Thoracic aorta (tissue), 2 donors: ENCODE measurements around the gene MCF2L2. TPM values are rescaled to one million over a fixed set of nuclear protein-coding genes. Genes with fewer than 3 reads are reported as not detected.

ENCODE experiments used
- ATAC-seq: fragments of 150-250 bp; one replicate; pipeline ENCODE4 v1.8.0; 2017; ENCODE audit warnings: low read depth; ENCODE audit not compliant: insufficient number of reproducible peaks, low FRiP score
- DNase-seq: peaks from one replicate; pipeline ENCODE4 v3.0.0-alpha.2; 2020; ENCODE audit warnings: low spot score
- H3K27ac ChIP-seq, 2 donors: fragments of 200-600 bp; sonication (generic); 1 replicate in 1 of 2; 2 replicates in 1 of 2; pipeline ENCODE4 v1.5.1; 2016; ENCODE audit warnings: mild to moderate bottlenecking in 2 of 2, moderate library complexity in 2 of 2
- H3K27me3 ChIP-seq: fragments of 200-600 bp; sonication (generic); replicated peaks from 2 replicates; pipeline ENCODE4 v1.6.0; 2016; ENCODE audit warnings: mild to moderate bottlenecking; ENCODE audit not compliant: insufficient read depth
- H3K36me3 ChIP-seq: fragments of 200-600 bp; sonication (generic); one replicate; pipeline ENCODE4 v1.5.1; 2016
- H3K4me1 ChIP-seq, 2 donors: fragments of 200-600 bp; sonication (generic); 1 replicate in 1 of 2; 2 replicates in 1 of 2; pipeline versions ENCODE4 v1.5.1 to v1.6.0; 2016; ENCODE audit warnings: low read depth in 2 of 2, mild to moderate bottlenecking in 1 of 2; ENCODE audit not compliant: control insufficient read depth in 1 of 2
- H3K4me3 ChIP-seq: fragments of 200-600 bp; sonication (generic); 2 replicates; pipeline ENCODE4 v1.5.1; 2016; ENCODE audit warnings: mild to moderate bottlenecking
- H3K9me3 ChIP-seq: fragments of 200-600 bp; sonication (generic); 2 replicates; pipeline ENCODE4 v1.5.1; 2016
- CTCF ChIP-seq: fragments of 200-600 bp; sonication (generic); IDR thresholded peaks from one replicate; pipeline ENCODE4 v1.5.1; 2019; ENCODE audit warnings: antibody characterized with exemption
- total RNA-seq, 2 donors: library from RNA; depleted of rRNA; stranded (reverse); fragments of >200 nt; gene quantifications; one replicate each; pipeline versions ENCODE4 v1.1.0 to v1.2.3, GENCODE V29; 2016

MCF2L2 gene
- total RNA-seq, 2 donors from 2014 or later, result 0.85 to 1.5 TPM

- no peak for TF ChIP-seq CTCF
Observed at GRCh38 chr3:183313351-183313750, 115.1 kb downstream of the MCF2L2 start.

GRCh38 chr3:183312433-183312832 is 116.0 kb downstream of the MCF2L2 start:
- ATAC-seq, result no peak
- DNase-seq, result no peak
- Histone ChIP-seq H3K27me3 (no peaks in the 10 kb centered on the region), H3K4me3 (no peak overlapping the region), H3K27ac (no peak overlapping the region), H3K36me3 (no peaks in the 10 kb centered on the region), H3K4me1 (no peaks in the 10 kb centered on the region), H3K9me3 (no peaks in the 10 kb centered on the region)
- no peak for TF ChIP-seq CTCF

More at GRCh38 chr3:183313351-183313750, 115.1 kb downstream of the MCF2L2 start:
- no peaks in the 10 kb centered on the region for H3K27me3 ChIP-seq
- DNase-seq (no peak), ATAC-seq (no peak)
- H3K36me3 ChIP-seq, result no peaks in the 10 kb centered on the region
- H3K4me3 ChIP-seq, result no peak overlapping the region
- no peaks in the 10 kb centered on the region for H3K4me1 ChIP-seq
- H3K9me3 ChIP-seq, result no peaks in the 10 kb centered on the region
- no peak overlapping the region for H3K27ac ChIP-seq

- no peaks in the 10 kb centered on the region for H3K27me3 ChIP-seq
- no peak overlapping the region for H3K4me3 ChIP-seq
- H3K4me1 ChIP-seq, result no peaks in the 10 kb centered on the region
- no peaks in the 10 kb centered on the region for H3K9me3 ChIP-seq
- ATAC-seq (no peak), DNase-seq (no peak)
- no peak for TF ChIP-seq CTCF
- no peaks in the 10 kb centered on the region for H3K36me3 ChIP-seq
- H3K27ac ChIP-seq, result no peak overlapping the region
Observed at GRCh38 chr3:183310936-183311335, 117.5 kb downstream of the MCF2L2 start.

- Histone ChIP-seq H3K4me3 (no peak overlapping the region), H3K4me1 (peaks cover 0 to 5% of the 10 kb centered on the region in 2 donors), H3K36me3 (no peaks in the 10 kb centered on the region), H3K27ac (no peak overlapping the region), H3K27me3 (no peaks in the 10 kb centered on the region), H3K9me3 (no peaks in the 10 kb centered on the region)
- DNase-seq (no peak), ATAC-seq (no peak)
- no peak for TF ChIP-seq CTCF
Observed at GRCh38 chr3:183309276-183309675, 119.1 kb downstream of the MCF2L2 start.

GRCh38 chr3:183308751-183309150 is 119.7 kb downstream of the MCF2L2 start:
- no peak for TF ChIP-seq CTCF
- no peak for ATAC-seq

More at GRCh38 chr3:183308751-183309150, 119.7 kb downstream of the MCF2L2 start:
- Histone ChIP-seq H3K9me3 (no peaks in the 10 kb centered on the region), H3K4me1 (peaks cover 0 to 5% of the 10 kb centered on the region in 2 donors), H3K4me3 (no peak overlapping the region), H3K27ac (no peak overlapping the region), H3K27me3 (no peaks in the 10 kb centered on the region), H3K36me3 (no peaks in the 10 kb centered on the region)
- no peak for DNase-seq
